ENCODE measurements around the gene DSP.

DNA sequence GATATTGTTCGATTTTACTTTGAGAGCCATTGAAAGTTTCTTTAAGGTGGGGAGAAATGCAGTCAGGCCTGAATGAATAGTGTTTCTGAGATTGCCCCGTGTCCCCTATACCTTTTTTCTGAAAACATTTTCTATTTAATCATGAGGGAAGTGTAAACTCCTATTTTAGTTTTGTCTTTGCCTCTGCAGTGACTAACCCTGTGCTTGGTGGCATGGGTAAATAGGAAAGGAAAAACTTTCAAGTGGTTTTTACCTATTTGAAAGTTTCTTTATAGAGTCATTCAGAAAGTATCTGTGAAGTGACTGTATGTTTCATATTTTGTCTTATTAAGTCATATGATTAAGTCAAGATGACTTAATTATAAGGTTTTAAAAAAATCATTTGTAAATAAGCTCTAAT lies 63.0 kb downstream of the DSP start:
- TF ChIP-seq, protein P1, sequence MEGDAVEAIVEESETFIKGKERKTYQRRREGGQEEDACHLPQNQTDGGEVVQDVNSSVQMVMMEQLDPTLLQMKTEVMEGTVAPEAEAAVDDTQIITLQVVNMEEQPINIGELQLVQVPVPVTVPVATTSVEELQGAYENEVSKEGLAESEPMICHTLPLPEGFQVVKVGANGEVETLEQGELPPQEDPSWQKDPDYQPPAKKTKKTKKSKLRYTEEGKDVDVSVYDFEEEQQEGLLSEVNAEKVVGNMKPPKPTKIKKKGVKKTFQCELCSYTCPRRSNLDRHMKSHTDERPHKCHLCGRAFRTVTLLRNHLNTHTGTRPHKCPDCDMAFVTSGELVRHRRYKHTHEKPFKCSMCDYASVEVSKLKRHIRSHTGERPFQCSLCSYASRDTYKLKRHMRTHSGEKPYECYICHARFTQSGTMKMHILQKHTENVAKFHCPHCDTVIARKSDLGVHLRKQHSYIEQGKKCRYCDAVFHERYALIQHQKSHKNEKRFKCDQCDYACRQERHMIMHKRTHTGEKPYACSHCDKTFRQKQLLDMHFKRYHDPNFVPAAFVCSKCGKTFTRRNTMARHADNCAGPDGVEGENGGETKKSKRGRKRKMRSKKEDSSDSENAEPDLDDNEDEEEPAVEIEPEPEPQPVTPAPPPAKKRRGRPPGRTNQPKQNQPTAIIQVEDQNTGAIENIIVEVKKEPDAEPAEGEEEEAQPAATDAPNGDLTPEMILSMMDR (conservative IDR thresholded peaks at IDR 0.05; ENCODE audit: low read length), result no peak
- TF ChIP-seq EZH2phosphoT487 (IDR thresholded peaks at IDR 0.05; ENCODE audit: borderline replicate concordance), result no peak

Measured in Loucy (cell line).